SKM-1 treated with dmso at 0.1 percent for 144 hours (cell line): Measurements from ENCODE around the gene CDX1.

ENCODE experiments used
- DNase-seq: peaks from one replicate; lab custom pipeline; 2025; ENCODE audit not compliant: unreplicated experiment; lab: John Stamatoyannopoulos, UW

The CDX1 gene

GRCh38 chr5:150144879-150145278 is 21.7 kb upstream of the CDX1 start:
- no peak for DNase-seq

- DNase-seq = no peak
Measured at GRCh38 chr5:150146235-150146634, 20.3 kb upstream of the CDX1 start.

- no peak for DNase-seq
Measured at GRCh38 chr5:150146862-150147601, 19.5 kb upstream of the CDX1 start.

- no peak for DNase-seq
Measured at GRCh38 chr5:150147670-150148069, 18.9 kb upstream of the CDX1 start.

GRCh38 chr5:150148117-150148927 is 18.3 kb upstream of the CDX1 start:
- no peak for DNase-seq

- DNase-seq = no peak
Measured at GRCh38 chr5:150149618-150150017, 17.0 kb upstream of the CDX1 start.

GRCh38 chr5:150152636-150153462 is 13.7 kb upstream of the CDX1 start:
- no peak for DNase-seq

GRCh38 chr5:150153483-150153882 is 13.1 kb upstream of the CDX1 start:
- DNase-seq = no peak

- DNase-seq = peak; percentile 40
Measured at GRCh38 chr5:150153957-150154617, 12.5 kb upstream of the CDX1 start.

- DNase-seq = no peak
Measured at GRCh38 chr5:150154618-150155128, 11.9 kb upstream of the CDX1 start.

- DNase-seq = no peak
Measured at GRCh38 chr5:150155258-150156026, 11.1 kb upstream of the CDX1 start, which contains the start of gene PDGFRB. Gene PDGFRB, minus strand, starts transcription at chr5:150155845. Its CDS starts 18,798 bp downstream, at chr5:150137047.

GRCh38 chr5:150156027-150156368 is 10.6 kb upstream of the CDX1 start:
- DNase-seq = no peak

GRCh38 chr5:150156540-150156939 is 10.0 kb upstream of the CDX1 start:
- no peak for DNase-seq

- no peak for DNase-seq
Measured at GRCh38 chr5:150157168-150157567, 9.4 kb upstream of the CDX1 start.

- DNase-seq = no peak
Measured at GRCh38 chr5:150158170-150158949, 8.2 kb upstream of the CDX1 start.

- no peak for DNase-seq
Measured at GRCh38 chr5:150159031-150159430, 7.5 kb upstream of the CDX1 start.

GRCh38 chr5:150159741-150160179 is 6.8 kb upstream of the CDX1 start:
- DNase-seq = no peak

- no peak for DNase-seq
Measured at GRCh38 chr5:150160448-150161081, 6.0 kb upstream of the CDX1 start.
